Uterus (tissue), 2 donors: Measurements from ENCODE around the gene ACIN1.

Experiments used
- POLR2A ChIP-seq, 2 donors: fragments of 450-650 bp; IDR thresholded peaks; one replicate each; pipeline ENCODE4 v1.6.1; 2016; ENCODE audit warnings: antibody characterized with exemption in 2 of 2, mild to moderate bottlenecking in 1 of 2, moderate library complexity in 1 of 2
- TF ChIP-seq, protein P1 (sequence below), 4 experiments: fragments of 200-600 bp in 2 of 4; fragments of 450-650 bp in 2 of 4; sonication (generic) in 2 of 4; IDR thresholded peaks; one replicate each; pipeline ENCODE4 v1.5.1; 2016 to 2019; ENCODE audit warnings: antibody characterized with exemption in 4 of 4, mild to moderate bottlenecking in 2 of 4, moderate library complexity in 1 of 4

DNA sequence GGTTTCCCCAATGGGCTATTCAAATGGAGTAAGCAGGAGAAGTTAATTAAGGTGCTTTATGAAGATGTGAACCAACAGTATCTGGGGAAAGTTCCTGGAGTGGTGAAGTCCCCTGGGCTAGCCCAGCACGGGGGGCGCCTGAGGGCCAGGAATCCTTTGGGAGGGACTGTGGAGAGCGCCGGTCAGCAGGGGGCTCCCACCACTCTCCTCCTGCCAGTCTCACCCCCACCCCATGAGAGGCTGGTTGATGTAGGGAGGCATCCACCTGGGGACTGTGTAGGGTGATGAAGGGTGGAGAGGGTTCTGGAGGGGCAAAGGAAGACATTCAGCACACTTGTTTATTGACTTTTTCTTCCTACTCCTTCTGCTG lies 19.7 kb upstream of the ACIN1 start:
- TF ChIP-seq, protein P1, sequence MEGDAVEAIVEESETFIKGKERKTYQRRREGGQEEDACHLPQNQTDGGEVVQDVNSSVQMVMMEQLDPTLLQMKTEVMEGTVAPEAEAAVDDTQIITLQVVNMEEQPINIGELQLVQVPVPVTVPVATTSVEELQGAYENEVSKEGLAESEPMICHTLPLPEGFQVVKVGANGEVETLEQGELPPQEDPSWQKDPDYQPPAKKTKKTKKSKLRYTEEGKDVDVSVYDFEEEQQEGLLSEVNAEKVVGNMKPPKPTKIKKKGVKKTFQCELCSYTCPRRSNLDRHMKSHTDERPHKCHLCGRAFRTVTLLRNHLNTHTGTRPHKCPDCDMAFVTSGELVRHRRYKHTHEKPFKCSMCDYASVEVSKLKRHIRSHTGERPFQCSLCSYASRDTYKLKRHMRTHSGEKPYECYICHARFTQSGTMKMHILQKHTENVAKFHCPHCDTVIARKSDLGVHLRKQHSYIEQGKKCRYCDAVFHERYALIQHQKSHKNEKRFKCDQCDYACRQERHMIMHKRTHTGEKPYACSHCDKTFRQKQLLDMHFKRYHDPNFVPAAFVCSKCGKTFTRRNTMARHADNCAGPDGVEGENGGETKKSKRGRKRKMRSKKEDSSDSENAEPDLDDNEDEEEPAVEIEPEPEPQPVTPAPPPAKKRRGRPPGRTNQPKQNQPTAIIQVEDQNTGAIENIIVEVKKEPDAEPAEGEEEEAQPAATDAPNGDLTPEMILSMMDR (IDR thresholded peaks at IDR 0.05) = no peak
- no peak for TF ChIP-seq POLR2A (IDR thresholded peaks at IDR 0.05)
